ENCODE data around the gene UTS2B.

Gene UTS2B

DNA sequence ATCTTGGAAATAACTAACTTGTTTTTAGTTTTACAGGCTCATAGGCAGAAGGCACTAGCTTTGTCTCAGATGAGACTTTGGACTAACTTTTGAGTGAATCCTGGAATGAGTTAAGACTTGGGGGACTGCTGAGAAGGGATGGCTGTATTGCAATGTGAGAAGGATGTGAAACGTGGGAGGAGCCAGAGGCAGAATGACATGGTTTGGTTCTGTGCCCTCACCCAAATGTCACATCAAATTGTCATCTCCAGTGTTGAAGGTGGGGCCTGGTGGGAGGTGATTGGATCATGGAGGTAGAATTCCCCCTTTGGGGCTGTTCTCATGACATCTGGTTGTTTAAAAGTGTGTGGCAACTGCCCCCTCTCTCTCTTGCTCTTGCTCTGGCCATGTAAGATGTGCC is 29.9 kb downstream of the UTS2B start:
- no peaks in the 10 kb centered on the region for H3K27me3 ChIP-seq (ENCODE audit: control insufficient read depth, insufficient read depth, low read length)
- H3K36me3 ChIP-seq (ENCODE audit: control insufficient read depth, insufficient read depth, low read length), result no peaks in the 10 kb centered on the region
- H3K9me3 ChIP-seq (ENCODE audit: control insufficient read depth, insufficient read depth, low read length), result no peaks in the 10 kb centered on the region
- H3K9ac ChIP-seq (ENCODE audit: low read depth, low read length), result no peak overlapping the region
- peaks cover 13% of the 10 kb centered on the region for H3K4me1 ChIP-seq (ENCODE audit: control insufficient read depth, insufficient read depth, low read length)
- no peak overlapping the region for H3K4me3 ChIP-seq (ENCODE audit: low read depth, low read length)
- H3K27ac ChIP-seq (ENCODE audit: low read depth, low read length), result no peak overlapping the region

GRCh38 chr3:191298846-191299245 is 31.5 kb downstream of the UTS2B start:
- no peak overlapping the region for H3K27ac ChIP-seq (ENCODE audit: low read depth, low read length)
- no peaks in the 10 kb centered on the region for H3K27me3 ChIP-seq (ENCODE audit: control insufficient read depth, insufficient read depth, low read length)
- no peak overlapping the region for H3K4me3 ChIP-seq (ENCODE audit: low read depth, low read length)
- H3K36me3 ChIP-seq (ENCODE audit: control insufficient read depth, insufficient read depth, low read length), result no peaks in the 10 kb centered on the region
- H3K9me3 ChIP-seq (ENCODE audit: control insufficient read depth, insufficient read depth, low read length), result no peaks in the 10 kb centered on the region
- peaks cover 13% of the 10 kb centered on the region for H3K4me1 ChIP-seq (ENCODE audit: control insufficient read depth, insufficient read depth, low read length)
- no peak overlapping the region for H3K9ac ChIP-seq (ENCODE audit: low read depth, low read length)

- H3K4me3 ChIP-seq (ENCODE audit: low read depth, low read length), result no peak overlapping the region
- H3K4me1 ChIP-seq (ENCODE audit: control insufficient read depth, insufficient read depth, low read length), result no peaks in the 10 kb centered on the region
These were observed 34.2 kb downstream of the UTS2B start for GRCh38 chr3:191296041-191296541.

GRCh38 chr3:191294291-191294690 is 36.0 kb downstream of the UTS2B start:
- Histone ChIP-seq H3K4me3 (ENCODE audit: low read depth, low read length) (no peak overlapping the region), H3K9ac (ENCODE audit: low read depth, low read length) (no peak overlapping the region), H3K9me3 (ENCODE audit: control insufficient read depth, insufficient read depth, low read length) (no peaks in the 10 kb centered on the region), H3K27ac (ENCODE audit: low read depth, low read length) (no peak overlapping the region), H3K36me3 (ENCODE audit: control insufficient read depth, insufficient read depth, low read length) (no peaks in the 10 kb centered on the region), H3K4me1 (ENCODE audit: control insufficient read depth, insufficient read depth, low read length) (no peaks in the 10 kb centered on the region), H3K27me3 (ENCODE audit: control insufficient read depth, insufficient read depth, low read length) (no peaks in the 10 kb centered on the region)

More at GRCh38 chr3:191296041-191296541, 34.2 kb downstream of the UTS2B start:
- Histone ChIP-seq H3K27me3 (ENCODE audit: control insufficient read depth, insufficient read depth, low read length) (no peaks in the 10 kb centered on the region), H3K36me3 (ENCODE audit: control insufficient read depth, insufficient read depth, low read length) (no peaks in the 10 kb centered on the region), H3K9me3 (ENCODE audit: control insufficient read depth, insufficient read depth, low read length) (no peaks in the 10 kb centered on the region), H3K27ac (ENCODE audit: low read depth, low read length) (no peak overlapping the region), H3K9ac (ENCODE audit: low read depth, low read length) (no peak overlapping the region)

DNA sequence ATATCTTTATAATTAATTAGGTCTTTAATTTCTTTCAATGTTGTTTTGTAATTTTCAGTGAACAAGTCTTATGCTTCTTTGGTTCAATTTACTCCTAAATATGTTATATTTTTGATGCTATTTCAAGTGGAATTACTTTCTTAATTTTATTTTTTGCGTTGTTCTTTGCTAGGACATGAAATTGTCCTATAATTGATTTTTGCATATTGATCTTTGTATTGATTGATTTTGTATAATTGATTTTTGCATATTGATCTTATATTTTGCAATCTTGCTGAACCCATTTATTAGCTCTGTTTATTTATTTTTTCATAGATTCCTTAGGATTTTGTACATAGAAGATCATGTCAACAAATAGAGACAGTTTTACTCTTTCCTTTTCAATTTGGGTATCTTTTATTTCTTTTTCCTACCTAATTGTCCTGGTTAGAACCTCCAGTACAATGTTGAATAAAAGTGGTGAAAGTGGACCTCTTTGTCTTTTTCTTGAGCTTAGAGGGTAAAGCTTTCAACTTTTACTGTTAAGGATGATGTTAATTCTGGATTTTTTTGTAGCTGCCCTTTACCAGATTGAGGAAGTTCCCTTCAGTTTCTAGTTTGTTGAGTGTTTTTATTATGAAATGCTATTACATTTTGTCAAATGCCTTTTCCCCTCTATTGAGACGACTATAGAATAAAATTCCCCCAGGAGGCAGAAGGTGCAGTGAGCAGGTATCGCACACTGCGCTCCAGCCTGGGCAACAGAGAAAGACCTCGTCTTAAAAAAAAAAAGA is 37.9 kb downstream of the UTS2B start:
- no peak overlapping the region for H3K9ac ChIP-seq (ENCODE audit: low read depth, low read length)
- no peak overlapping the region for H3K27ac ChIP-seq (ENCODE audit: low read depth, low read length)
- no peak overlapping the region for H3K4me3 ChIP-seq (ENCODE audit: low read depth, low read length)
- H3K9me3 ChIP-seq (ENCODE audit: control insufficient read depth, insufficient read depth, low read length), result no peaks in the 10 kb centered on the region
- no peaks in the 10 kb centered on the region for H3K36me3 ChIP-seq (ENCODE audit: control insufficient read depth, insufficient read depth, low read length)
- no peaks in the 10 kb centered on the region for H3K4me1 ChIP-seq (ENCODE audit: control insufficient read depth, insufficient read depth, low read length)
- H3K27me3 ChIP-seq (ENCODE audit: control insufficient read depth, insufficient read depth, low read length), result no peaks in the 10 kb centered on the region

DNA sequence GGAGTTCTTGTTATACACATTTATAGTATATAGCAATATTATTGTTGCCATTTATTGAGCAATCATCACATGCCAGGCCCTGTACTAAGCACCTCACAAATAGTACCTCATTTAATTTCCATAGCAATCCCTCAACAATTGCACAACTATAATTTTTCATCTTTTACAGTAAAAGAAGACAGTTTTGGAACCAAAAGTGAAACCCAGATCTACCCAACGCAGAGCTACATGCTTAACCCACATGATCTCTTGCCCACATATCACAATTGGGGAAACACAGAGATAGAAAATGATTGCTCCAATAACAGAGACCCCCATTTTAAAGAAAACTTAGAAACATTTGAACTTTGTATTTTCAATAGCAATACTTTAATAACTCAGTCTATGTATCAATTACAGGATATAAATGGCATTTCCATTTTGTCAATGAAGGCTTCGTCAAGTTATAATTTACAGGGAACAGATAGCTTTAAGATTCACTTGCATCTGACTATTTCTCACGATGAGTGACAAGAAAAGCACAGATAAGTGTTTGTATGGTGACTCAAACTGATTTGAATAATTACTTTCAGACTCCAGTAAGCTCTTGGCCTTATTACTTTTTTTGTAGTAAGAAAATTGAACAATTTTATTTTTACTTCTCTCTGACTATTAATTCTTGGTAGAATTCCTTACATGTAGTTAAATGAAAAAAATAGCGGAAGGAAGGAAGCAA is 39.9 kb downstream of the UTS2B start:
- Histone ChIP-seq H3K4me1 (ENCODE audit: control insufficient read depth, insufficient read depth, low read length) (no peaks in the 10 kb centered on the region), H3K9me3 (ENCODE audit: control insufficient read depth, insufficient read depth, low read length) (no peaks in the 10 kb centered on the region), H3K27me3 (ENCODE audit: control insufficient read depth, insufficient read depth, low read length) (no peaks in the 10 kb centered on the region), H3K4me3 (ENCODE audit: low read depth, low read length) (no peak overlapping the region), H3K27ac (ENCODE audit: low read depth, low read length) (no peak overlapping the region), H3K9ac (ENCODE audit: low read depth, low read length) (no peak overlapping the region), H3K36me3 (ENCODE audit: control insufficient read depth, insufficient read depth, low read length) (no peaks in the 10 kb centered on the region)

DNA sequence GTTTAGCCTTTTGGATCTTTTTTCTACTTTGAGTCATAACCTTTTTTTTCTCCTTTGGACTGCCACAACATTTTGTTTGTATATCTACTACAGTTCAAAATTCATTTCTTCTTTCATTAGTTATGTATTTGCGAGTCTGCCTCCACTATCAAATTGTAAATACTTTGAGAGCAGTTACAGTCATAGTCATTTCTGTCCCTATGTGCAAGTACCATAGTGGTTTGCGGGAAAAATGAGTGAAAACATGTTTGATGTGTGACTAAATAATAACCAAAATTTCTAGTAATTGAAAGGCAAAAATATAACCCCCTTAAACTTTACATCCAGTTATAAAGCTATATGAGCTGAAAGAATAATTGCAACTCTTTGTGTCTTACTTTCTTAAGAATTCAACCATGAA is 46.9 kb downstream of the UTS2B start:
- no peaks in the 10 kb centered on the region for H3K36me3 ChIP-seq (ENCODE audit: control insufficient read depth, insufficient read depth, low read length)
- no peaks in the 10 kb centered on the region for H3K9me3 ChIP-seq (ENCODE audit: control insufficient read depth, insufficient read depth, low read length)
- no peaks in the 10 kb centered on the region for H3K27me3 ChIP-seq (ENCODE audit: control insufficient read depth, insufficient read depth, low read length)
- H3K9ac ChIP-seq (ENCODE audit: low read depth, low read length), result no peak overlapping the region
- no peaks in the 10 kb centered on the region for H3K4me1 ChIP-seq (ENCODE audit: control insufficient read depth, insufficient read depth, low read length)
- H3K4me3 ChIP-seq (ENCODE audit: low read depth, low read length), result no peak overlapping the region
- H3K27ac ChIP-seq (ENCODE audit: low read depth, low read length), result no peak overlapping the region

DNA sequence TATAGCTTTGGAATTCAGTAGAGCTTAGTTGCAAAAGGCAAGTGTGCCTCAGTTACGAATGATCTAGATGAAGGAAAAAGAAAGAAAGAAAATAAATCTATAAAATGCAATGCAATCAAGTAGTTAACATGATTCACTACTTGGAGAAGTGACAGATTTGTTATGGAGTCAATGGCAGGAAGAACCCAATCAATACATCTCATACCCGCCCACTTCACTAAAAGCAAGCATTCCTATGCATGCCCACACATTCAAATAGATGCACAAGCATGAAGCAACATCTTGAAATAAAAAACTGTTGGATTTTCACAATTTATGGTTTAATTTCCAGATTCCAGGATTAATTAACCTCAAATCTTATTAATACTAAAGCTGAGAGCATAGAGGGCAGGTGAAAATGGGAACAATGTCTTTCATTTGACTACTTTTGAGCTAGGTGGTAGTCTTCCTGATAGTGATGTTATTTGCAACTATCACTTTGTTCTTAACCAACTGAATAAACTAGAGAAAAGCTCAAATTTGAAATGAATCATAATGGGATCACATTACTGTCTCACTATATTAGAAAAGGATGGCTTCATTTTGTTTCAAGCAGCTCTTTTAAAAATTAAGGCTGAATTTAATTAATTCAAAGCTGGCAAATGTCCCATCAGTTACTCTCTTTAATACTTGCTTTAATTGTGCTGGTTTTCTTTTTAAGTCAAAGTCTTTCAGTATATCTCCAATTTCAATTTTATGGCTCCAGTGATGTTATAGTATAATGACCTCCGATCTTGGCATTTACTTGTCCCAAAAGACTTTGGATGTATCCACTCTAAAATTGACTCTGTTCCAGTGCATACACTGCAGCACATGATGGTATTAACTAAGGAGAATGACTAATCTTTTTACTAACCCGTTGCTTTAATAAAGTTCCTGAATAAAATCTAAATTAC is 47.8 kb downstream of the UTS2B start:
- no peaks in the 10 kb centered on the region for H3K36me3 ChIP-seq (ENCODE audit: control insufficient read depth, insufficient read depth, low read length)
- no peak overlapping the region for H3K9ac ChIP-seq (ENCODE audit: low read depth, low read length)
- no peaks in the 10 kb centered on the region for H3K27me3 ChIP-seq (ENCODE audit: control insufficient read depth, insufficient read depth, low read length)
- no peak overlapping the region for H3K27ac ChIP-seq (ENCODE audit: low read depth, low read length)
- no peak overlapping the region for H3K4me3 ChIP-seq (ENCODE audit: low read depth, low read length)
- H3K9me3 ChIP-seq (ENCODE audit: control insufficient read depth, insufficient read depth, low read length), result no peaks in the 10 kb centered on the region
- H3K4me1 ChIP-seq (ENCODE audit: control insufficient read depth, insufficient read depth, low read length), result no peaks in the 10 kb centered on the region

DNA sequence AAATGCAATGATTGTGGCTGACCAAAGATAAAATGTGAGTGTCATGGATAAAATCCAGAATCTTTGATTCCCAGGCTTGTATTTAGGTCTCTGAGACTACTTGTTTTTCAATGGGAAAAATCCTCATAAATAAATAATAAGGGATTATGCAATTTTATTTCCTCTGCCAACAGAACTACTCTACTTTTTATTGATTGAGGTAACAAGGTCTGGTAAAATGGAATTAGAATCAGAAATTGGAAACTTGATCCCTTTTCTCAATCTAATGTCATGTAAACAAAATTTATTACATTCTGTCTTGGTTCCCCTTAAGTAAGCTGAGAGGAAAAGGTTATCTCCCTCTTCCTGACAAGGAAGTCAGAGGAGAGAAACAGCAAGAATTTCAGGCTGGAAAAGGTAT is 49.4 kb downstream of the UTS2B start:
- Histone ChIP-seq H3K27me3 (ENCODE audit: control insufficient read depth, insufficient read depth, low read length) (no peaks in the 10 kb centered on the region), H3K9me3 (ENCODE audit: control insufficient read depth, insufficient read depth, low read length) (no peaks in the 10 kb centered on the region), H3K27ac (ENCODE audit: low read depth, low read length) (no peak overlapping the region), H3K36me3 (ENCODE audit: control insufficient read depth, insufficient read depth, low read length) (no peaks in the 10 kb centered on the region), H3K4me1 (ENCODE audit: control insufficient read depth, insufficient read depth, low read length) (no peaks in the 10 kb centered on the region), H3K9ac (ENCODE audit: low read depth, low read length) (no peak overlapping the region), H3K4me3 (ENCODE audit: low read depth, low read length) (no peak overlapping the region)

DNA sequence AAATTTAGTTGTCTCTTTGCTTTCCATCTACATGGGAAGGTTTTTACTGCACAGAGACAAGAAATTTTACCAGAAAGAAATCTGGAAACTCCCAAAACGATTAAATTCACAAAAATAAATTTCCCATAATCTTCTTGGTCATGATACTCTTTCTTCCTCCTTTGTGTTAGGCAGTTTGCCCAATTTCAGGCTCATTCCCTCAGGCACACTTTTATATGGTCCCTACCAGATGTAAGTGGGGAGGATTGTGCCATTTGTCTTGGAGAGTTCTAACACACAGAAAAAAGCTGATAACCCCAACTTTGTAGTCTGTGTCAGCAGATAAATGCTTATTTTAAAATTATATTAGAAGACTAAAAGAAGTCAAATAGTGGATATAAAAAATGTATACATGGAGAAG is 50.2 kb downstream of the UTS2B start:
- no peaks in the 10 kb centered on the region for H3K4me1 ChIP-seq (ENCODE audit: control insufficient read depth, insufficient read depth, low read length)
- no peaks in the 10 kb centered on the region for H3K27me3 ChIP-seq (ENCODE audit: control insufficient read depth, insufficient read depth, low read length)
- H3K4me3 ChIP-seq (ENCODE audit: low read depth, low read length), result no peak overlapping the region
- H3K9me3 ChIP-seq (ENCODE audit: control insufficient read depth, insufficient read depth, low read length), result no peaks in the 10 kb centered on the region
- no peak overlapping the region for H3K9ac ChIP-seq (ENCODE audit: low read depth, low read length)
- no peaks in the 10 kb centered on the region for H3K36me3 ChIP-seq (ENCODE audit: control insufficient read depth, insufficient read depth, low read length)
- no peak overlapping the region for H3K27ac ChIP-seq (ENCODE audit: low read depth, low read length)

All from HUES48 (cell line).